IMR-90 (cell line): Measurements from ENCODE around the gene KRTAP5-9.

ENCODE experiments used
- BHLHE40 ChIP-seq: fragments of 150-350 bp; IDR thresholded peaks from 2 replicates; pipeline ENCODE4 v1.6.1; 2016; ENCODE audit warnings: mild to moderate bottlenecking, low read depth, low read length
- POLR2A ChIP-seq: IDR thresholded peaks from 2 replicates; pipeline ENCODE4 v1.6.1; 2012; ENCODE audit warnings: mild to moderate bottlenecking, low read depth, low read length
- TF ChIP-seq, protein P1 (sequence below): conservative IDR thresholded peaks from 2 replicates; pipeline ENCODE4 v1.5.1; 2012; ENCODE audit warnings: mild to moderate bottlenecking, low read depth, low read length, improper control_type of control experiment

DNA sequence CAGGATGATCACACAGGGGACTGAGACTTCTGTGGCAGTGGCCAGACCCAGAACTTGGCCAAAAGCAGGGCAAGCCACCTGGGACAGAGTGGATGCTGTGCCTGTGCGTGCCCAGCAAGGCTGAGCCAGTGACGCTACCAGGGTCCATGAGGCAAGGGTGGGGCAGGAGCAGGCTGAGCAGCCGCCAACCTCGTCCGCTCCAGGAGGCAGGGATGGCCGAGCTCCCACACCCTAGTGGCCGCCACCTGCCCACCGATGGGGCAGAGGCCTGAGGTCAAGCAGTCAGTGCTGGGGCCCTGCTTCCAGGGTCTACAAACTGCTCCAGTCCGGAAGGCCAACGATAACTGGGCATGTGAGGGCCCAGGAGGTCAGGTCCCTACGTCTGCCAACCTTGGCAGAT lies 7.3 kb downstream of the KRTAP5-9 start:
- TF ChIP-seq BHLHE40, result no peak
- TF ChIP-seq, protein P1, sequence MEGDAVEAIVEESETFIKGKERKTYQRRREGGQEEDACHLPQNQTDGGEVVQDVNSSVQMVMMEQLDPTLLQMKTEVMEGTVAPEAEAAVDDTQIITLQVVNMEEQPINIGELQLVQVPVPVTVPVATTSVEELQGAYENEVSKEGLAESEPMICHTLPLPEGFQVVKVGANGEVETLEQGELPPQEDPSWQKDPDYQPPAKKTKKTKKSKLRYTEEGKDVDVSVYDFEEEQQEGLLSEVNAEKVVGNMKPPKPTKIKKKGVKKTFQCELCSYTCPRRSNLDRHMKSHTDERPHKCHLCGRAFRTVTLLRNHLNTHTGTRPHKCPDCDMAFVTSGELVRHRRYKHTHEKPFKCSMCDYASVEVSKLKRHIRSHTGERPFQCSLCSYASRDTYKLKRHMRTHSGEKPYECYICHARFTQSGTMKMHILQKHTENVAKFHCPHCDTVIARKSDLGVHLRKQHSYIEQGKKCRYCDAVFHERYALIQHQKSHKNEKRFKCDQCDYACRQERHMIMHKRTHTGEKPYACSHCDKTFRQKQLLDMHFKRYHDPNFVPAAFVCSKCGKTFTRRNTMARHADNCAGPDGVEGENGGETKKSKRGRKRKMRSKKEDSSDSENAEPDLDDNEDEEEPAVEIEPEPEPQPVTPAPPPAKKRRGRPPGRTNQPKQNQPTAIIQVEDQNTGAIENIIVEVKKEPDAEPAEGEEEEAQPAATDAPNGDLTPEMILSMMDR, result no peak
- no peak for TF ChIP-seq POLR2A
